Erythroblast (primary cell): ENCODE data around the gene GFOD2.
A peak's percentile ranks its signal among the peaks of the same experiment; 100 is the strongest.
"Not testable (repeated sequence)": the region's sequence is repeated elsewhere in the genome, so short reads cannot be mapped to it uniquely, and the experiment has no call there.

Experiments used
- DNase-seq, 2 experiments: peaks; one replicate each; lab custom pipeline; 2025; lab: John Stamatoyannopoulos, UW
- GATA1 ChIP-seq: IDR thresholded peaks from 2 replicates; pipeline ENCODE4 v1.6.1; 2011; ENCODE audit warnings: low read depth, mild to moderate bottlenecking, control low read depth, low read length, moderate library complexity
- POLR2A ChIP-seq: IDR thresholded peaks from 2 replicates; pipeline ENCODE4 v1.6.1; 2011; ENCODE audit warnings: mild to moderate bottlenecking, low read length

GFOD2 gene, protein sequence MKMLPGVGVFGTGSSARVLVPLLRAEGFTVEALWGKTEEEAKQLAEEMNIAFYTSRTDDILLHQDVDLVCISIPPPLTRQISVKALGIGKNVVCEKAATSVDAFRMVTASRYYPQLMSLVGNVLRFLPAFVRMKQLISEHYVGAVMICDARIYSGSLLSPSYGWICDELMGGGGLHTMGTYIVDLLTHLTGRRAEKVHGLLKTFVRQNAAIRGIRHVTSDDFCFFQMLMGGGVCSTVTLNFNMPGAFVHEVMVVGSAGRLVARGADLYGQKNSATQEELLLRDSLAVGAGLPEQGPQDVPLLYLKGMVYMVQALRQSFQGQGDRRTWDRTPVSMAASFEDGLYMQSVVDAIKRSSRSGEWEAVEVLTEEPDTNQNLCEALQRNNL

DNA sequence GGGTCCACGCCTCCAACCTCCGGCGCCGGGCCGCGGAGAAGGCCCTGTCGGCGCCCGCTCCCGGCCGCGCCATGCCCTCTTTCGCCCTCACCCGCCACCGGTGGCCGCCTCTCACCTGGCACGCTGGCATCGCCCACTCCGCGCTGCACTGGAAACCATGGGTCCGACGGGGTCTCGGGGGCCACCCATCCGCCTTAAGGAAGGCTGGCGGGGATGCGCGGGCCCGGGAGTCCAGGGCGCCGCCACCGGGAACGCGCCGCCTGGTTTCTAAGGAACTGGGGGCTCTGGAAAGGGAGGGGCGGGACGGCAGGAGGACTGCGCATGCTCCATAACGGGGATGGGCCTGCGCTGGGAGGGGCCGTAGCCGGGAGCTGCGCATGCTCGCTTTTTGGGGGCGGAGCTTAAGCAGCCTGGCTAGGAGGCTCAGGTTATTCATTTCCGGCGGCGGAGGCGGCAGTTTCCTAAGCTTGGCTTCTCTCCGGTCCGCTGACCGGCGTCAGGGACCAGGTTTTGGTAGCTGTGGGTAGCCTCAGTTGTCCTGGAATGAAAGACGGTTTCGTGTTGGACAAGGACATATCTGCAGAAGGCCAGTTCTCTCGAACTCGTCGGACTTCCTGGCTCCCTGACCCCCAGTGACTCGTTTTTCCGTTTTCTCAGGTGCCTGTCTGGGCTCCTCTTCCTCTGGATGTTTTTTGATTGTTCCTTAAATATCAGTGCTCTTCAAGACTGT is at the start of gene GFOD2:
TSS of gene GFOD2 (minus strand) at position 269 of the 730 bp plus-strand sequence. CDS start 33,601 bp downstream, outside the sequence.
- TF ChIP-seq GATA1 (no peak), POLR2A (peak; percentile 99)
- DNase-seq = peak; percentile 94 to 98

DNA sequence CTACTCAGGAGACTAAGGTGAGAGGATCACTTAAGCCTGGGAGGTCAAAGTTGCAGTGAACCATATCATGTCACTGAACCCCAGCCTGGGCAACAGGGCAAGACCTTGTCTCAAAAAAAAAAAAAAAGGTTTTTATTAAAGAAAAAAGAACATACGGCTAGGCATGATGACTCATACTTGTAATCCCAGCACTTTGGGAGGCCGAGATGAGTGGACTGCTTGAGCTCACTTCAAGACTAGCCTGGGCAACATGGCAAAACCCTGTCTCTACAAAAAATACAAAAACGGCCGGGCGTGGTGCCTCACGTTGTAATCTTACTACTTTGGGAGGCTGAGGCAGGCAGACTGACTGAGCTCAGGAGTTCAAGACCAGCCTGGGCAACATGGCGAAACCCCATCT is 48.8 kb upstream of the GFOD2 start:
- TF ChIP-seq GATA1 = no peak
- no peak for TF ChIP-seq POLR2A
- DNase-seq = no peak

- no peak for DNase-seq
- TF ChIP-seq GATA1 = no peak
- no peak for TF ChIP-seq POLR2A
These were observed 47.2 kb upstream of the GFOD2 start for GRCh38 chr16:67766291-67766690.

DNA sequence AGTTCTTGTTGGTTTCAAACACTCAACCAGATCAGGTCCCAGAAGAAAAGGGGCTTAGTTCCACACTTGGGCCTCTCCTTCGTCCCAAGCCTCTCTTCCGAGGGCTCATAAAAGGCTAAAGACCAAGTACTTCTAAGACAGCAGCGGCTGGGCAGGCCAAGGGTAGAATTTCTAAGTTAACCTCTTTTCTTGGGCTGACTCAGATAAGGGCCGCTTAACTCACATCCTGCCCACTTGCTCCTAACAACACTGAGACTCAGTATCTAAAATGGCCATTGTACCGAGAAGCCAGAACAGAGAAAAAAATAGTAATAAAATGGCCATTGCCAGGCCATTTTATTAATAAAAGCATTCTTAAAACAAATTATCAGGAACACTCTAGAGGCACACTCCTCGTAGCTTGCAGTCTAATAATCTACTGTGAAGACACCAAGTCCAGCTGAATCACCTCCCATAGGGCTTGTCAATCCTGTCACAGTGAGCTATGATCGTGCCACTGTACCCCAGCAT is 45.1 kb upstream of the GFOD2 start:
- no peak for TF ChIP-seq POLR2A
- TF ChIP-seq GATA1 = no peak
- no peak for DNase-seq

DNA sequence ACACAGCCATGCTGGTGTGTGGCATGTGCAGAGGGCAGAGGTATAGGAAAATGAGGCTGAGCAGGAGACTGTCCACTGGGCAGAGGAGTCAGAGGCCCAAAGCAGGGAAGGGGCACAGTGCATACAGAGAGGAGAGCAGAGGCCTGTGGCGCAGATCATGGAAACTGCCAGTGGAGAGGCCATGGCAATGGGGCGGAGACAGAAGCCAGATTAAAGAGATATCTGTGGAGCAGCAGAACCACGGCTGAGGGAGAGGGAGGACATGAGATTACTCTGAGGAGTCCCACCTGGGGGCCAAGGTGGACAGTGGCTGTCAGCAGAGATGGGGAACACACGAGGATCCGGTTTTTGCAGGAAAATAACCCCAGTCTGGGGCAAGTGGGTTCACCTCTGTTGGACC is 44.0 kb upstream of the GFOD2 start:
- TF ChIP-seq GATA1 (no peak), POLR2A (no peak)
- peak; percentile 35 to 43 for DNase-seq

- TF ChIP-seq POLR2A (no peak), GATA1 (no peak)
- DNase-seq = no peak
These were observed 43.3 kb upstream of the GFOD2 start for GRCh38 chr16:67762385-67762784.

- TF ChIP-seq POLR2A (no peak), GATA1 (no peak)
- no peak for DNase-seq
These were observed 42.8 kb upstream of the GFOD2 start for GRCh38 chr16:67761924-67762323.

DNA sequence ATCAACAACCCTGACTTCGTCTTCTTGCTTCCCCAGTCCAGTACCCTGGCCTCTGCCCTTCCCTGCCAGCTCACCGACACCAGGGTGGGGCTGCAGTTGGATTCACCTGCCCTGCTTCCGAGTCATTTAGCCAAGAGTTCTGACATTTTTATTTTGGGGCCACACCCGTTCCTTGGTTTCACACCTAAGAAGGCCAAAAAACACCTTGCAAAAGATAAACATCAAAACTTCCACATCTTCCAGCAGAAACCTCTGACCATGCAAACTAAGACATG is 41.8 kb upstream of the GFOD2 start:
- no peak for DNase-seq
- TF ChIP-seq GATA1 (no peak), POLR2A (no peak)

GRCh38 chr16:67760206-67760955 is 41.3 kb upstream of the GFOD2 start:
- TF ChIP-seq GATA1 (no peak), POLR2A (peak; percentile 80)
- DNase-seq = peak; percentile 65 to 81

GRCh38 chr16:67758966-67759365 is 39.9 kb upstream of the GFOD2 start:
- no peak for DNase-seq
- no peak for TF ChIP-seq POLR2A
- TF ChIP-seq GATA1 = no peak

DNA sequence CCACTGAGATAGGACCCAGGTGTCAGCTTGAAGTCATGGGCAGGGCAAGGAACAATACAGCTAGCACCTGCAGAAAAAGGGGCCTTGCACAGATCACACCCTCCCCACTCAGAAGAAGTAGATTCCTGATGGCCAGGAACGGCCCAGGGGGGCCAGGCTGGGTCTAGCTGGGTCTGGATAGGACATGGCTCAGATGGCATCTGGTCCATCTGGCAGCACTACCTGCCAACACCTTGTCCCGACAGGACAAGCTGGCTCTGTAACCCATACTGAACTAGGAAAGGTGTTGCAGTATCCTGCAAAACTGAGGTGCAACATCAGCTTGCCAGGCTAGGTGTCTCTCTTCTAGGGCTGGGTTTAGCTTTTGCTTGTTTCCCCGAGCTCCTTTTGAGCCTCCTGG is 38.9 kb upstream of the GFOD2 start:
- DNase-seq = no peak
- TF ChIP-seq POLR2A (no peak), GATA1 (no peak)

GRCh38 chr16:67752641-67753040 is 33.5 kb upstream of the GFOD2 start:
- no peak for DNase-seq
- TF ChIP-seq POLR2A (no peak), GATA1 (no peak)

DNA sequence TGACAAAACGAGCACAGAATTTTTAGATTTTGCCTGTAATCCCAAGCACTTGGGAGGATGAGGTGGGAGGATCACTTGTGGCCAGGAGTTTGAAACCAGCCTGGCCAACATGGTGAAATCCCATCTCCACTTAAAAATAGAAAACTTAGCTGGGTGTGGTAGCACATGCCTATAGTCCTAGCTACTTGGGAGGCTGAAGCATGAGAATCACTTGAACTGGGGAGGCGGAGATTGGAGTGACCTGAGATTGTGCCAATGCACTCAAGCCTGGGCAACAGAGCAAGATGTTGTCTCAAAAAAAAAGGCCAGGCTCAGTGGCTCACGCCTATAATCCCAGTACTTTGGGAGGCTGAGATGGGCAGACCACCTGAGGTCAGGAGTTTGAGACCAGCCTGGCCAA is 32.2 kb upstream of the GFOD2 start:
- DNase-seq = not testable (repeated sequence)

DNA sequence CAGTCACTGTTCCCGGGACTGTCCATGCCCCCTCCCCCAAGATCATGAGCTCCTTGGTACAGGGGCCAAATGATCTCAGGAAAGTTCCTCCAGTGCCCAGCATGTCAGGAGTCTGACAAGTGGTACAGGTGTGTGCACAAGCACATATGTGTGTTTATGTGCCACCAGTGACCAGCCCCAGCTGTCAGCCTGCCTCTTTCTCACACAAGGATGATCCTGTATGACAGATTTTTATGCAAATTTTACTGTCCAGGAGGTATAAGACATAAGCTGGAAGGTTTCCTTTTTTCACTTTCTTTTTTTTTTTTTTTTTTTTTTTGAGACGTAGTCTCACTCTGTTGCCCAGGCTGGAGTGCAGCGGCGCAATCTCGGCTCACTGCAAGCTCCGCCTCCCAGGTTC is 31.4 kb upstream of the GFOD2 start:
- TF ChIP-seq GATA1 (no peak), POLR2A (no peak)
- no peak for DNase-seq
